ENCODE data around the gene TMEM108. TPM values are rescaled to one million over a fixed set of nuclear protein-coding genes. Genes with fewer than 3 reads are reported as not detected.

The TMEM108 gene
- polyA plus RNA-seq, 1 donor (not counting 4 experiments of a cell fraction or from before 2014, with no cell fraction given) = not detected

- dilution Hi-C loops (cut with MboI; ENCODE audit: extremely low pct_ligation_motif_present, low sequenced_read_pairs) = no loop called here
- no peak for FAIRE-seq
Observed at GRCh38 chr3:133213937-133214336, 175.7 kb downstream of the TMEM108 start.

GRCh38 chr3:133227813-133228212, 189.6 kb downstream of the TMEM108 start:
- dilution Hi-C loops (cut with MboI; ENCODE audit: extremely low pct_ligation_motif_present, low sequenced_read_pairs) = no loop called here
- H3K27me3 ChIP-seq (ENCODE audit: control insufficient read depth, extremely low read depth, insufficient read depth, low read length) = no peaks in the 10 kb centered on the region
- no peak overlapping the region for H3K9ac ChIP-seq (ENCODE audit: control insufficient read depth, extremely low read depth, insufficient read depth, low read length)
- no peaks in the 10 kb centered on the region for H3K4me1 ChIP-seq (ENCODE audit: control insufficient read depth, extremely low read depth, insufficient read depth, low read length)
- no peak overlapping the region for H3K4me3 ChIP-seq (ENCODE audit: control insufficient read depth in 2 of 3, extremely low read depth in 1 of 3, insufficient read depth in 2 of 3, low read depth in 1 of 3, low read length in 3 of 3)
- H3K27ac ChIP-seq (ENCODE audit: control insufficient read depth, insufficient read depth, low read length) = no peak overlapping the region
- no peak overlapping the region for H3K4me2 ChIP-seq (ENCODE audit: control insufficient read depth, extremely low read depth, insufficient read depth, low read depth, low read length)
- H4K20me1 ChIP-seq (ENCODE audit: control insufficient read depth, extremely low read depth, insufficient read depth, low read length) = no peaks in the 10 kb centered on the region
- no peak overlapping the region for H2AFZ ChIP-seq (ENCODE audit: control insufficient read depth, low read length)
- DNase-seq (ENCODE audit: low read depth, low spot score) (no peak), FAIRE-seq (no peak)
- no peaks in the 10 kb centered on the region for H3K79me2 ChIP-seq (ENCODE audit: control insufficient read depth, insufficient read depth, low read length)
- H3K9me3 ChIP-seq (ENCODE audit: control insufficient read depth, low read depth, low read length) = no peaks in the 10 kb centered on the region
- H3K9me1 ChIP-seq (ENCODE audit: control insufficient read depth, extremely low read depth, insufficient read depth, low read length) = no peaks in the 10 kb centered on the region
- TF ChIP-seq CTCF (optimal IDR thresholded peaks at IDR 0.05 in 1 of 3, IDR thresholded peaks at IDR 0.05 in 1 of 3, conservative IDR thresholded peaks at IDR 0.05 in 1 of 3; ENCODE audit: extremely low read depth in 1 of 3, insufficient read depth in 2 of 3, low read length in 3 of 3) (no peak), EZH2 (IDR thresholded peaks at IDR 0.05; ENCODE audit: low read length) (no peak)
- H3K36me3 ChIP-seq (ENCODE audit: control insufficient read depth in 2 of 2, extremely low read depth in 1 of 2, insufficient read depth in 2 of 2, low read length in 2 of 2) = no peaks in the 10 kb centered on the region

More at GRCh38 chr3:133213937-133214336, 175.7 kb downstream of the TMEM108 start:
- no peaks in the 10 kb centered on the region for H3K27me3 ChIP-seq (ENCODE audit: control insufficient read depth, extremely low read depth, insufficient read depth, low read length)
- H3K79me2 ChIP-seq (ENCODE audit: control insufficient read depth, insufficient read depth, low read length) = no peaks in the 10 kb centered on the region
- TF ChIP-seq EZH2 (IDR thresholded peaks at IDR 0.05; ENCODE audit: low read length) = no peak
- no peak for TF ChIP-seq CTCF (optimal IDR thresholded peaks at IDR 0.05 in 1 of 3, IDR thresholded peaks at IDR 0.05 in 1 of 3, conservative IDR thresholded peaks at IDR 0.05 in 1 of 3; ENCODE audit: extremely low read depth in 1 of 3, insufficient read depth in 2 of 3, low read length in 3 of 3)
- no peak overlapping the region for H3K4me3 ChIP-seq (ENCODE audit: control insufficient read depth in 2 of 3, extremely low read depth in 1 of 3, insufficient read depth in 2 of 3, low read depth in 1 of 3, low read length in 3 of 3)
- no peaks in the 10 kb centered on the region for H3K9me1 ChIP-seq (ENCODE audit: control insufficient read depth, extremely low read depth, insufficient read depth, low read length)
- no peak overlapping the region for H3K4me2 ChIP-seq (ENCODE audit: control insufficient read depth, extremely low read depth, insufficient read depth, low read depth, low read length)
- H3K27ac ChIP-seq (ENCODE audit: control insufficient read depth, insufficient read depth, low read length) = no peak overlapping the region
- no peak overlapping the region for H3K9ac ChIP-seq (ENCODE audit: control insufficient read depth, extremely low read depth, insufficient read depth, low read length)
- no peaks in the 10 kb centered on the region for H4K20me1 ChIP-seq (ENCODE audit: control insufficient read depth, extremely low read depth, insufficient read depth, low read length)
- H3K9me3 ChIP-seq (ENCODE audit: control insufficient read depth, low read depth, low read length) = no peaks in the 10 kb centered on the region
- DNase-seq (ENCODE audit: low read depth, low spot score) = no peak
- no peak overlapping the region for H2AFZ ChIP-seq (ENCODE audit: control insufficient read depth, low read length)
- H3K36me3 ChIP-seq (ENCODE audit: control insufficient read depth in 2 of 2, extremely low read depth in 1 of 2, insufficient read depth in 2 of 2, low read length in 2 of 2) = no peaks in the 10 kb centered on the region
- no peaks in the 10 kb centered on the region for H3K4me1 ChIP-seq (ENCODE audit: control insufficient read depth, extremely low read depth, insufficient read depth, low read length)

Measured in keratinocyte (primary cell).